ENCODE results near the gene HDAC4. TPM values are rescaled to one million over a fixed set of nuclear protein-coding genes. Genes with fewer than 3 reads are reported as not detected.

HDAC4 gene
- polyA plus RNA-seq, 1 donor (not counting 4 experiments of a cell fraction or from before 2014, with no cell fraction given): 2.9 TPM

GRCh38 chr2:239094867-239095266, 306.0 kb downstream of the HDAC4 start:
- H3K9me3 ChIP-seq (ENCODE audit: control insufficient read depth, low read depth, low read length): no peaks in the 10 kb centered on the region
- no peak overlapping the region for H3K27ac ChIP-seq (ENCODE audit: control insufficient read depth, insufficient read depth, low read length)
- TF ChIP-seq CTCF (optimal IDR thresholded peaks at IDR 0.05 in 1 of 3, IDR thresholded peaks at IDR 0.05 in 1 of 3, conservative IDR thresholded peaks at IDR 0.05 in 1 of 3; ENCODE audit: extremely low read depth in 1 of 3, insufficient read depth in 2 of 3, low read length in 3 of 3) (no peak), EZH2 (IDR thresholded peaks at IDR 0.05; ENCODE audit: low read length) (no peak)
- DNase-seq (ENCODE audit: low read depth, low spot score) (no peak), FAIRE-seq (no peak)
- no peaks in the 10 kb centered on the region for H4K20me1 ChIP-seq (ENCODE audit: control insufficient read depth, extremely low read depth, insufficient read depth, low read length)
- H2AFZ ChIP-seq (ENCODE audit: control insufficient read depth, low read length): no peak overlapping the region
- H3K27me3 ChIP-seq (ENCODE audit: control insufficient read depth, extremely low read depth, insufficient read depth, low read length): no peaks in the 10 kb centered on the region
- dilution Hi-C loops (cut with MboI; ENCODE audit: extremely low pct_ligation_motif_present, low sequenced_read_pairs): no loop called here
- no peak overlapping the region for H3K4me2 ChIP-seq (ENCODE audit: control insufficient read depth, extremely low read depth, insufficient read depth, low read depth, low read length)
- no peak overlapping the region for H3K9ac ChIP-seq (ENCODE audit: control insufficient read depth, extremely low read depth, insufficient read depth, low read length)
- no peaks in the 10 kb centered on the region for H3K79me2 ChIP-seq (ENCODE audit: control insufficient read depth, insufficient read depth, low read length)
- no peaks in the 10 kb centered on the region for H3K9me1 ChIP-seq (ENCODE audit: control insufficient read depth, extremely low read depth, insufficient read depth, low read length)
- no peak overlapping the region for H3K4me3 ChIP-seq (ENCODE audit: control insufficient read depth in 2 of 3, extremely low read depth in 1 of 3, insufficient read depth in 2 of 3, low read depth in 1 of 3, low read length in 3 of 3)
- peaks cover 0 to 1% of the 10 kb centered on the region in 2 experiments for H3K36me3 ChIP-seq (ENCODE audit: control insufficient read depth in 2 of 2, extremely low read depth in 1 of 2, insufficient read depth in 2 of 2, low read length in 2 of 2)
- peaks cover 16% of the 10 kb centered on the region for H3K4me1 ChIP-seq (ENCODE audit: control insufficient read depth, extremely low read depth, insufficient read depth, low read length)

- dilution Hi-C loops (cut with MboI; ENCODE audit: extremely low pct_ligation_motif_present, low sequenced_read_pairs): no loop called here
- DNase-seq (ENCODE audit: low read depth, low spot score): no peak
- Histone ChIP-seq H3K9ac (ENCODE audit: control insufficient read depth, extremely low read depth, insufficient read depth, low read length) (no peak overlapping the region), H3K9me1 (ENCODE audit: control insufficient read depth, extremely low read depth, insufficient read depth, low read length) (no peaks in the 10 kb centered on the region), H3K27me3 (ENCODE audit: control insufficient read depth, extremely low read depth, insufficient read depth, low read length) (no peaks in the 10 kb centered on the region), H4K20me1 (ENCODE audit: control insufficient read depth, extremely low read depth, insufficient read depth, low read length) (no peaks in the 10 kb centered on the region), H3K9me3 (ENCODE audit: control insufficient read depth, low read depth, low read length) (no peaks in the 10 kb centered on the region), H3K36me3 (ENCODE audit: control insufficient read depth in 2 of 2, extremely low read depth in 1 of 2, insufficient read depth in 2 of 2, low read length in 2 of 2) (peaks cover 0 to 1% of the 10 kb centered on the region in 2 experiments), H3K27ac (ENCODE audit: control insufficient read depth, insufficient read depth, low read length) (no peak overlapping the region), H2AFZ (ENCODE audit: control insufficient read depth, low read length) (no peak overlapping the region), H3K4me1 (ENCODE audit: control insufficient read depth, extremely low read depth, insufficient read depth, low read length) (peaks cover 15% of the 10 kb centered on the region), H3K79me2 (ENCODE audit: control insufficient read depth, insufficient read depth, low read length) (no peaks in the 10 kb centered on the region), H3K4me3 (ENCODE audit: control insufficient read depth in 2 of 3, extremely low read depth in 1 of 3, insufficient read depth in 2 of 3, low read depth in 1 of 3, low read length in 3 of 3) (no peak overlapping the region), H3K4me2 (ENCODE audit: control insufficient read depth, extremely low read depth, insufficient read depth, low read depth, low read length) (no peak overlapping the region)
- FAIRE-seq: no peak
- no peak for TF ChIP-seq CTCF (optimal IDR thresholded peaks at IDR 0.05 in 1 of 3, IDR thresholded peaks at IDR 0.05 in 1 of 3, conservative IDR thresholded peaks at IDR 0.05 in 1 of 3; ENCODE audit: extremely low read depth in 1 of 3, insufficient read depth in 2 of 3, low read length in 3 of 3)
Measured at GRCh38 chr2:239093952-239094351, 306.9 kb downstream of the HDAC4 start.
